Measurements from ENCODE around the gene FTH1. TPM values are rescaled to one million over a fixed set of nuclear protein-coding genes. Genes with fewer than 3 reads are reported as not detected.

The FTH1 gene
- total RNA-seq, 2 donors from 2014 or later = 5,286 to 5,395 TPM

DNA sequence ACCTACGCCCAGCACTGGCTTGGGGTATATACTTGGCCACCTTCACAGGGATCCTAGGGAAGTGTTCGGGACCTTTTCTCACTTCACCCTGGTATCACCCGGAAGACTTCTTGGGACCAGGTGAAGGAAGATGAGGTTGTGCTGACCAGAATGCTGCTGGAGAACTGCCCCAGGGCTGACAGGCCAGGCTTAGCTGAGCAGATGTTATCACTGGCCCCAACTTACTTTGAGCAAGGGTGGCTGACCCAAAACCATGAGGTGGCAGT lies 4.5 kb downstream of the FTH1 start:
- no peak for TF ChIP-seq CTCF (IDR thresholded peaks at IDR 0.05)
- no peak for DNase-seq
- Histone ChIP-seq H3K4me3 (no peak overlapping the region), H3K27ac (peak overlapping the region; percentile 98), H3K9ac (ENCODE audit: low read depth in 2 of 2, low read length in 2 of 2) (peak overlapping the region; percentile 26 to 28), H3K9me3 (no peaks in the 10 kb centered on the region), H3K4me1 (no peaks in the 10 kb centered on the region), H3K36me3 (peaks cover 8% of the 10 kb centered on the region), H3K27me3 (no peaks in the 10 kb centered on the region)
- intact Hi-C loops (cut with DNase I) = loop anchor here (5.0 kb wide), 1 partner anchor 89 kb away; no protein-coding TSS in a partner anchor

DNA sequence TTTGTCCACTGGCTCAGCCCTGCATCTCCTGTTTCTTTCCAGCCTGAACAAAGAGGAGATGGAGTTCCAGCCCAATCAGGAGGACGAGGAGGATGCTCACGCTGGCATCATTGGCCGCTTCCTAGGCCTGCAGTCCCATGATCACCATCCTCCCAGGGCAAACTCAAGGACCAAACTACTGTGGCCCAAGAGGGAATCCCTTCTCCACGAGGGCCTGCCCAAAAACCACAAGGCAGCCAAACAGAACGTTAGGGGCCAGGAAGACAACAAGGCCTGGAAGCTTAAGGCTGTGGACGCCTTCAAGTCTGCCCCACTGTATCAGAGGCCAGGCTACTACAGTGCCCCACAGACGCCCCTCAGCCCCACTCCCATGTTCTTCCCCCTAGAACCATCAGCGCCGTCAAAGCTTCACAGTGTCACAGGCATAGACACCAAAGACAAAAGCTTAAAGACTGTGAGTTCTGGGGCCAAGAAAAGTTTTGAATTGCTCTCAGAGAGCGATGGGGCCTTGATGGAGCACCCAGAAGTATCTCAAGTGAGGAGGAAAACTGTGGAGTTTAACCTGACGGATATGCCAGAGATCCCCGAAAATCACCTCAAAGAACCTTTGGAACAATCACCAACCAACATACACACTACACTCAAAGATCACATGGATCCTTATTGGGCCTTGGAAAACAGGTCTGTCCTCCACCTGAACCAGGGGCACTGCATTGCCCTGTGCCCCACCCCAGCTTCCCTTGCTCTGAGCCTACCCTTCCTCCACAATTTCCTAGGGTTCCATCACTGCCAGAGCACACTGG lies 5.0 kb downstream of the FTH1 start:
- Histone ChIP-seq H3K36me3 (peaks cover 8% of the 10 kb centered on the region), H3K27ac (peak overlapping the region; percentile 98), H3K9ac (ENCODE audit: low read depth in 2 of 2, low read length in 2 of 2) (peak overlapping the region; percentile 26 to 28), H3K4me3 (no peak overlapping the region), H3K9me3 (no peaks in the 10 kb centered on the region), H3K4me1 (no peaks in the 10 kb centered on the region), H3K27me3 (no peaks in the 10 kb centered on the region)
- TF ChIP-seq CTCF (IDR thresholded peaks at IDR 0.05) = no peak
- no peak for DNase-seq
- intact Hi-C loops (cut with DNase I) = loop anchor here (5.0 kb wide), 1 partner anchor 90 kb away; no protein-coding TSS in a partner anchor

GRCh38 chr11:61961570-61962212 lies 5.7 kb downstream of the FTH1 start:
- H3K4me3 ChIP-seq = no peak overlapping the region

DNA sequence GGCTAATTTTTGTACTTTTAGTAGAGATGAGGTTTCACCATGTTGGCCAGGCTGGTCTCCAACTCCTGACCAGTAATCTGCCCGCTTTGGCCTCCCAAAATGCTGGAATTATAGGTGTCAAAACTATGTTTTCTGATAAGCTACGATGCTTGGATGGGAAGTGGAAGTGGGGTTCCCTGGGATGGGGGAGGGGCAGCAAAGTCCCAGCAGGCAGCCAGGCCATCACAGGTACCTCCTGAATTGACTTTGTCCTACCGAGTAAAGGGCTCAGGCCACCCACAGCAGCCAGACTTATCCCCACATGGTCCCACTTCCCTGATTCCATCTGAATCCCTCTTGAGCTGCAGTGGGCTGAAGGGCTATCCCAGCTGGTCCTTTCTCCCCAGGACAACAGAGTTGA lies 6.9 kb downstream of the FTH1 start:
- no peak overlapping the region for H3K9ac ChIP-seq (ENCODE audit: low read depth in 2 of 2, low read length in 2 of 2)
- intact Hi-C loops (cut with DNase I) = loop anchor here (5.0 kb wide), 1 partner anchor 92 kb away; no protein-coding TSS in a partner anchor
- peaks cover 2% of the 10 kb centered on the region for H3K4me1 ChIP-seq
- no peaks in the 10 kb centered on the region for H3K27me3 ChIP-seq
- no peaks in the 10 kb centered on the region for H3K9me3 ChIP-seq
- H3K27ac ChIP-seq = no peak overlapping the region
- no peak for TF ChIP-seq CTCF (IDR thresholded peaks at IDR 0.05)
- no peak overlapping the region for H3K4me3 ChIP-seq
- H3K36me3 ChIP-seq = peaks cover 8% of the 10 kb centered on the region
- DNase-seq = no peak

More at GRCh38 chr11:61961570-61962212, 5.7 kb downstream of the FTH1 start:
- no peak for TF ChIP-seq CTCF (IDR thresholded peaks at IDR 0.05)
- peak; percentile 53 for DNase-seq
- no peak overlapping the region for H3K9ac ChIP-seq (ENCODE audit: low read depth in 2 of 2, low read length in 2 of 2)
- H3K27me3 ChIP-seq = no peaks in the 10 kb centered on the region
- peaks cover 8% of the 10 kb centered on the region for H3K36me3 ChIP-seq
- H3K27ac ChIP-seq = no peak overlapping the region
- H3K4me1 ChIP-seq = no peaks in the 10 kb centered on the region
- intact Hi-C loops (cut with DNase I) = loop anchor here (5.0 kb wide), 1 partner anchor 91 kb away; no protein-coding TSS in a partner anchor
- no peaks in the 10 kb centered on the region for H3K9me3 ChIP-seq

- Histone ChIP-seq H3K9me3 (no peaks in the 10 kb centered on the region), H3K9ac (ENCODE audit: low read depth in 2 of 2, low read length in 2 of 2) (no peak overlapping the region), H3K27me3 (no peaks in the 10 kb centered on the region), H3K4me3 (no peak overlapping the region), H3K36me3 (peaks cover 2% of the 10 kb centered on the region), H3K27ac (no peak overlapping the region), H3K4me1 (peaks cover 6% of the 10 kb centered on the region)
- intact Hi-C loops (cut with DNase I) = loop anchor here (5.0 kb wide), 1 partner anchor 93 kb away; no protein-coding TSS in a partner anchor
- DNase-seq = no peak
- no peak for TF ChIP-seq CTCF (IDR thresholded peaks at IDR 0.05)
Measured at GRCh38 chr11:61959678-61960077, 7.8 kb downstream of the FTH1 start.

Data from colonic mucosa (tissue), 4 donors.